Forelimb muscle (tissue), 1 donor: ENCODE measurements around the gene HS3ST3B1. TPM values are rescaled to one million over a fixed set of nuclear protein-coding genes. Genes with fewer than 3 reads are reported as not detected.

Source experiments
- DNase-seq: peaks from one replicate; pipeline ENCODE4 v3.0.0-alpha.2; 2013; ENCODE audit warnings: low read depth
- polyA plus RNA-seq: library from polyadenylated mRNA; unstranded; fragments of 120-200 nt; gene quantifications from one replicate; pipeline ENCODE4 v1.2.1, GENCODE V29; 2013; ENCODE audit not compliant: insufficient read length

HS3ST3B1 gene
- 0.83 TPM for polyA plus RNA-seq

- DNase-seq, result peak; percentile 95
These were observed at the start of gene HS3ST3B1 for GRCh38 chr17:14300575-14301278. TSS of gene HS3ST3B1 (plus strand) at chr17:14301081. CDS start at chr17:14301519, 438 bp downstream.

- DNase-seq, result no peak
These were observed 39.5 kb upstream of the HS3ST3B1 start for GRCh38 chr17:14261406-14261805.

- DNase-seq, result no peak
These were observed 32.6 kb upstream of the HS3ST3B1 start for GRCh38 chr17:14268264-14268663.

GRCh38 chr17:14269473-14269872 is 31.4 kb upstream of the HS3ST3B1 start:
- DNase-seq, result no peak

- DNase-seq, result no peak
These were observed 30.4 kb upstream of the HS3ST3B1 start for GRCh38 chr17:14270508-14270907.

- no peak for DNase-seq
These were observed 24.2 kb upstream of the HS3ST3B1 start for GRCh38 chr17:14276535-14277250.

GRCh38 chr17:14281530-14281929 is 19.4 kb upstream of the HS3ST3B1 start:
- no peak for DNase-seq

- DNase-seq, result no peak
These were observed 18.2 kb upstream of the HS3ST3B1 start for GRCh38 chr17:14282726-14283125.

- DNase-seq, result no peak
These were observed 11.7 kb upstream of the HS3ST3B1 start for GRCh38 chr17:14289162-14289561.

GRCh38 chr17:14294876-14295275 is 6.0 kb upstream of the HS3ST3B1 start:
- DNase-seq, result no peak

GRCh38 chr17:14295676-14296075 is 5.2 kb upstream of the HS3ST3B1 start:
- DNase-seq, result no peak

GRCh38 chr17:14296166-14296910 is 4.5 kb upstream of the HS3ST3B1 start:
- DNase-seq, result no peak

GRCh38 chr17:14297161-14297851 is 3.6 kb upstream of the HS3ST3B1 start:
- DNase-seq, result no peak

GRCh38 chr17:14298221-14298946 is 2.5 kb upstream of the HS3ST3B1 start:
- no peak for DNase-seq

- DNase-seq, result no peak
These were observed 2.0 kb upstream of the HS3ST3B1 start for GRCh38 chr17:14298947-14299279.

GRCh38 chr17:14299280-14300141 is 1.4 kb upstream of the HS3ST3B1 start:
- DNase-seq, result no peak

- no peak for DNase-seq
These were observed 604 bp downstream of the HS3ST3B1 start for GRCh38 chr17:14301279-14302090.

GRCh38 chr17:14302091-14302430 is 1.2 kb downstream of the HS3ST3B1 start:
- DNase-seq, result no peak

GRCh38 chr17:14302431-14303099 is 1.7 kb downstream of the HS3ST3B1 start:
- no peak for DNase-seq
